Measurements from ENCODE around the gene CYSRT1. TPM values are rescaled to one million over a fixed set of nuclear protein-coding genes. Genes with fewer than 3 reads are reported as not detected.

CYSRT1 gene
- polyA plus RNA-seq, 1 donor: 13.2 TPM

GRCh38 chr9:137268538-137269201 lies 43.7 kb downstream of the CYSRT1 start:
- DNase-seq: no peak

DNA sequence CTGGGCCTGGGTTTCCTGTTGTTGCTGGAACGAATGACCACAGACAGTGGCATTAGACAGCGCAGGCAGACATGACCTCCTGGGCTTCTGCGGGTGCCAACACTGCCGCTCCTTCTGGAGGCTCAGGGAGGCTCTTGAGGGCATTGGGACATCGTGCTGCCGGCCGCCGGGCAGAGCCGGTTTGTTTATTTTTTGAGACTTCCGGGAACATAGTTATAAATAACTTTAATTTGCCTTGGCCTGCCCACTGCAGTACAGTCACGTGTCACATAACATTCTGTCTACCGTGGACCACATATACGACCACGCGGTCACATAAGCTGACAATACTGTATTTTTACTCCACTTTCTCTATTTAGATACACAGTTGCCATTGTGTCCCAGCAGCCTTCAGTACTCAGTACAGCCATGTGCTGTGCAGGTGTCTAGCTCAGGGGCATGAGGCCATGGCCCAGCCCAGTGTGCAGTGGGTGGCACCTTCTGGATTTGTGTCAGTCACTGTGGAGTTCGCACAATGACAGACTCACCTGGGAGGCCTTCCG lies 44.3 kb downstream of the CYSRT1 start:
- no peak for DNase-seq

DNA sequence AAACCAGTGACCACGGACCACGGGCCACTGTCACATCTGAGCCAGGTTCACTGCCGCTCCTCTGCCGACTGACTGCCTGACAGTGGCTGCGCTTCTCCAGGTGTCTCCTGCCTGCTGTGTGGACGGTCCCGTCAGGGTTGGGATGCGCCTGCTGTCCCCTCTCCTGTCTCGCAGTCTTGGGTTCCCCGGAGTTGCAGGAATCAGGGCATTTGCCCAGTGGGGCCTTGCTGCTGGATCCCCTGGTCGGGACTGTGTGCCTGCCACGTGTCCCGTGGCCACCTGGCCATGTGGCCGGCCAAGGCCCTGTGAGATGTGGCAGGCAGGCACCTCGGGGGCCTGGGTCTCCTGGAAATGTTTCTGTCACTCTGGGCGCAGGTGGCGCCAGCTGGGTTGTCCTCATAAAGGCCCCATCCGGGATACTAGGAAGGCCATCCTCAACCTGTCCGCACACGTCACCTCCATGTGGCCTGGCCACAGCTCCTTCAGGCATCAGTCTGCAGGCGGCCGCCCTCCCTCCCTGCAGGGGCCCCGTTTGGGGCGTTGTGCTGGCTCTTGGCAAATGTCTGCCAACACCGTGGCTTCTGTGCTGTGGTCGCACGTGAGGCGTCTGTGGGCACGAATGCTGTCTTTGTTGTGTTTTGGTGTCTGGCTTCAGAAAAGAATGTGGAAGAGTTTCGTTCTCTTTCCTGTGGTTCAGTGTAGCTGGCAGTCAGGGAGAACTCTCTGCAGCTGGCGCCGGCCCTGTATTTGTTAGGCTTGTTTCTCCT lies 46.1 kb downstream of the CYSRT1 start:
- DNase-seq: no peak

DNA sequence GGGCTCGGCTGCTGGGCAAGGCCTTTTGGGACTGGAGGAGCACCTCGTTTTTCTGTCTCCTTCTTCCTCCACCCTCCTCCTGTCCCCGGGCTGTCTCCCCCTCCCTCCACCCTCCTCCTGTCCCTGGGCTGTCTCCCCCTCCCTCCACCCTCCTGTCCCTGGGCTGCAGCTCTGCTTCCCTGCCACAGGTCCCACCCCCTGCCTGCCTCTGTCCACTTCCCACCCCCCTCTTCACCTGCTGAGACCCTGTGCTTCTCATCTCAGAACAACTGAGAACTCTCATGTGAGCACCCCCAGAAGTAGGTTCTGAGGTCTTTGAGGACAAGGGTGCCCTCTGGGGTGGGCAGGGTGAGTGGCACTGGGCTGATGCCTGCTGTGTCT lies 46.7 kb downstream of the CYSRT1 start:
- DNase-seq: no peak

DNA sequence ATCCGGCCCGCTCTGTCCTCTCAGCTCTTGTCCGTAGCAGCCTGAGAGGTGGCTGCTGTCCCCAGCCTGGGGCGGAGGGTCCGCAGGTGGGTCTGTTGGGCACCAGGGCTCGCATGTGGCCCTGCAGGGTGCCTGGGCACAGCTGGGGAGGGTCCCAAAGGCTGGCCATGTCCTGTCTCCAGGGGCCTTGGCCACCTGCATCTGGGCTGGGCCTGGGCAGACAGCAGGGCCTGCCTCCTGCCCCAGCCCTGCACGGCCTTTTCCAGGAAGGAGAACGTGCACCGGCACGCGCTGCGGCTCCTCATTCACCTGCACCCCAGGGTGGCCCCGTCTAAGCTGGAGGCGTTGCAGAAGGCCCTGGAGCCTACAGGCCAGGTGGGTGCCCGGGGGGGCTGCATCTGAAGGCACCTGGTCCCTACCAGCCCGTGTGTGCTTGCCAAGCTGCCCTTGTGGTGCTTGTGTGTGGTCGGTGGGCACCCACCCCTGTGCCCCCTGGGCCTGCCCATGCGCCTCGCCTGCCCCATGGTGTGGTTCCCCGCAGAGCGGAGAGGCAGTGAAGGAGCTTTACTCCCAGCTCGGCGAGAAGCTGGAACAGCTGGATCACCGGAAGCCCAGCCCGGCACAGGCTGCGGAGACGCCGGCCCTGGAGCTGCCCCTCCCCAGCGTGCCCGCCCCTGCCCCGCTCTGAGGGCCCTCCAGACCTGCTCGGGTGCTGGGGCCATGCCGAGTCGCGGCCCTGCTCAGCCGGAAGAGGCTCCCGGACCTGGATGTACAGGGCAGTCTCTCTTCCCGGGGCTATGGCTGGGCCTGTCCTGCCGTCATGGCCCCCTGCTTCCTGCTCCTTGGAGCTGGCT lies 47.5 kb downstream of the CYSRT1 start:
- DNase-seq: no peak

DNA sequence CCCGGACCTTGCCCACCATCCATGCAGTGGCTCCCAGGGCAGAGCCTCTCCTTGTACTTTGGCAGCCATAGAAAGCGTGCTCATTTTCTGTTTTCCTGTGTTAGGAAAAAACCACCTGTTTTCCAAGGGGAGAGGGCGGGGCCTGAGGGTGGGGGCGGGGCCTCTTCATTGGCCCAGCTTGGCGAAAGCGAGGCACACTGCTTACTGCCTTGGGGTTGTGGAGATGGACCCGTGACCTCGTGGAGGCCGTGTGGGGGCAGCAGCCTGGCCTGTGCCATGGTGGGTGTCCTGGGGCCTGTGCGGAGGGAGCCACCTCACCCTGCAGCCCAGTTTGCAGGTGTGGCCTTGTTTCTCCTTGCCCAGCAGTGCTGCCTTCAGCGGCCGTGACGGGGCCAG lies 48.1 kb downstream of the CYSRT1 start:
- DNase-seq: no peak

DNA sequence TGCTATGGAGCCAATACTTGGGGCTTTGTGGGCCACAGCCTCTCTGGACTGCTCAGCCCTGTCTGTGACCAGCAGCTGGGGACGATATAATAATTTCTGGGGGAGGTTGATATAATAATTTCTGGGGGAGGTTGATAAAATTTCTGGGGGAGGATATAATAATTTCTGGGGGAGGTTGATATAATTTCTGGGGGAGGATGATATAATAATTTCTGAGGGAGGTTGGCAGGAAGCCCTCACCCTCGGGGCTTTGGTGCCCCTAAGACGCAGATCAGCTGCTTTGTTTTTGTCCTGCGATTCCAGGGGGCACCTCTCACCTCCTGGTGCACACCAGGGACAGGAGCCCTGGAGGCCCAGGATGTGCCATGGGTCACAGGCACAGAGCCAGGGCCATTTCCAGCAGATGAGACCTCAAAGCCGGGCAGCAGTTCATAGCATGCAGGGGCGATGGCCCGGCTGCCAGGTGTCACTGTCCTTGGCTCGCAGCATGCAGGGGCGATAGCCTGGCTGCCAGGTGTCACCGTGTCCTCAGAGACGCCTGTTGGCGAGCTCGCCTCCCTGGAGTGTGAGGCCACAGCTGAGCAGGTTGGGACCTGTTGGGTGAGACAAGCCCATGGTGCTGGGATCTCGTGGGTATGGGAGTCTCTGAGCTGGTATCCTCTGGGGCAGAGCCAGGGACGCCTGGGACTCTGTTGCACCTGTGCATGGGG lies 48.8 kb downstream of the CYSRT1 start:
- no peak for DNase-seq

DNA sequence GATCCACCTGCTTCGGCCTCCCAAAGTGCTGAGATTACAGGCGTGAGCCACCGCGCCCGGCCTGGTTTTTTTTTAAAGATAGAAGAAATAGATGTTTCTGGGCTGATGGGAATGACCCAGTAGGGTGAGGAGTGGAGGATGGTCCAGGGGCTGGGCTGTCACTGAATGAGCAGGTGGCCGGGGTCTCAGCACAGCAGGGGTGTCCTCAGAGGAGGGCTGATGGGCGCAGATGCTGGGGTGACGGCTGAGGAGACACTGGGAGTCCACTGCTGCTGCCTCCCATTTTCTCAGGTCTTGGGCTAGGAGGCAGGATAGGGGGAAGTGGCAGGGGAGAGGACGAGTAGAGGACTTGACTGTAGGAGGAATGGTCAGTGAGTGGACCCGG lies 50.2 kb downstream of the CYSRT1 start:
- no peak for DNase-seq

Other genes starting within 250 kb of the CYSRT1 start
- 61.3 TPM for gene PTGDS, start 247.7 kb upstream of the CYSRT1 start, polyA plus RNA-seq (ENCODE audit: insufficient read length)
- 0.43 TPM for gene LCNL1, start 242.2 kb upstream of the CYSRT1 start, polyA plus RNA-seq (ENCODE audit: insufficient read length)
- gene PAXX, start 232.8 kb upstream of the CYSRT1 start, polyA plus RNA-seq (ENCODE audit: insufficient read length): 23.3 TPM
- not detected for gene CLIC3, start 228.6 kb upstream of the CYSRT1 start, polyA plus RNA-seq (ENCODE audit: insufficient read length)
- 46.6 TPM for gene ABCA2, start 196.9 kb upstream of the CYSRT1 start, polyA plus RNA-seq (ENCODE audit: insufficient read length)
- not detected for gene FUT7, start 193.1 kb upstream of the CYSRT1 start, polyA plus RNA-seq (ENCODE audit: insufficient read length)
- 18.4 TPM for gene NPDC1, start 179.0 kb upstream of the CYSRT1 start, polyA plus RNA-seq (ENCODE audit: insufficient read length)
- gene ENTPD2, start 171.1 kb upstream of the CYSRT1 start, polyA plus RNA-seq (ENCODE audit: insufficient read length): 4.7 TPM
- 7.2 TPM for gene SAPCD2, start 154.6 kb upstream of the CYSRT1 start, polyA plus RNA-seq (ENCODE audit: insufficient read length)
- gene UAP1L1, start 147.7 kb upstream of the CYSRT1 start, polyA plus RNA-seq (ENCODE audit: insufficient read length): 6.9 TPM
- gene MAN1B1, start 138.2 kb upstream of the CYSRT1 start, polyA plus RNA-seq (ENCODE audit: insufficient read length): 61.4 TPM
- 16.8 TPM for gene DPP7, start 110.4 kb upstream of the CYSRT1 start, polyA plus RNA-seq (ENCODE audit: insufficient read length)
- gene GRIN1, start 86.0 kb upstream of the CYSRT1 start, polyA plus RNA-seq (ENCODE audit: insufficient read length): not detected
- not detected for gene LRRC26, start 55.1 kb upstream of the CYSRT1 start, polyA plus RNA-seq (ENCODE audit: insufficient read length)
- gene TMEM210, start 53.1 kb upstream of the CYSRT1 start, polyA plus RNA-seq (ENCODE audit: insufficient read length): not detected
- 42.9 TPM for gene ANAPC2, start 36.6 kb upstream of the CYSRT1 start, polyA plus RNA-seq (ENCODE audit: insufficient read length)
- 34.7 TPM for gene SSNA1, start 36.5 kb upstream of the CYSRT1 start, polyA plus RNA-seq (ENCODE audit: insufficient read length)
- gene TPRN, start 24.4 kb upstream of the CYSRT1 start, polyA plus RNA-seq (ENCODE audit: insufficient read length): 10.9 TPM
- gene TMEM203, start 19.5 kb upstream of the CYSRT1 start, polyA plus RNA-seq (ENCODE audit: insufficient read length): 39.0 TPM
- gene NDOR1, start 19.5 kb upstream of the CYSRT1 start, polyA plus RNA-seq (ENCODE audit: insufficient read length): 12.2 TPM
- 5.8 TPM for gene RNF208, start 2.9 kb upstream of the CYSRT1 start, polyA plus RNA-seq (ENCODE audit: insufficient read length)
- gene RNF224, start 2.3 kb downstream of the CYSRT1 start, polyA plus RNA-seq (ENCODE audit: insufficient read length): 13.1 TPM
- 7.4 TPM for gene SLC34A3, start 5.7 kb downstream of the CYSRT1 start, polyA plus RNA-seq (ENCODE audit: insufficient read length)
- 345 TPM for gene TUBB4B, start 16.1 kb downstream of the CYSRT1 start, polyA plus RNA-seq (ENCODE audit: insufficient read length)
- gene STPG3, start 26.1 kb downstream of the CYSRT1 start, polyA plus RNA-seq (ENCODE audit: insufficient read length): 1.5 TPM
- gene NELFB, start 30.2 kb downstream of the CYSRT1 start, polyA plus RNA-seq (ENCODE audit: insufficient read length): 48.0 TPM
- gene TOR4A, start 52.6 kb downstream of the CYSRT1 start, polyA plus RNA-seq (ENCODE audit: insufficient read length): 4.5 TPM
- gene NRARP, start 77.1 kb downstream of the CYSRT1 start, polyA plus RNA-seq (ENCODE audit: insufficient read length): 5.1 TPM
- gene EXD3, start 198.0 kb downstream of the CYSRT1 start, polyA plus RNA-seq (ENCODE audit: insufficient read length): 14.1 TPM
- 6.7 TPM for gene NOXA1, start 198.2 kb downstream of the CYSRT1 start, polyA plus RNA-seq (ENCODE audit: insufficient read length)
- 0.33 TPM for gene ENTPD8, start 216.2 kb downstream of the CYSRT1 start, polyA plus RNA-seq (ENCODE audit: insufficient read length)
- 49.2 TPM for gene NSMF, start 234.2 kb downstream of the CYSRT1 start, polyA plus RNA-seq (ENCODE audit: insufficient read length)

All from left kidney (tissue), 2 donors.